Frontal cortex (tissue), 4 donors: Measurements from ENCODE around the gene OXGR1. TPM values are rescaled to one million over a fixed set of nuclear protein-coding genes. Genes with fewer than 3 reads are reported as not detected.
"Not testable (repeated sequence)": the region's sequence is repeated elsewhere in the genome, so short reads cannot be mapped to it uniquely, and the experiment has no call there.

ENCODE experiments used
- DNase-seq, 2 donors: peaks; one replicate each; pipeline ENCODE4 v3.0.0; 2012; ENCODE audit warnings: low spot score in 2 of 2
- FAIRE-seq: peaks from 2 replicates; lab custom pipeline; 2012; peaks lifted over from hg19 to GRCh38; lab: Jason Lieb, UNC
- total RNA-seq: library from RNA; depleted of rRNA; stranded (reverse); fragments of >200 nt; gene quantifications from one replicate; pipeline ENCODE4 v1.2.3, GENCODE V29; 2014
- donor health status: control.
- donor health status: control.
- donor health status: control.

Gene OXGR1
- total RNA-seq = 0.82 TPM

DNA sequence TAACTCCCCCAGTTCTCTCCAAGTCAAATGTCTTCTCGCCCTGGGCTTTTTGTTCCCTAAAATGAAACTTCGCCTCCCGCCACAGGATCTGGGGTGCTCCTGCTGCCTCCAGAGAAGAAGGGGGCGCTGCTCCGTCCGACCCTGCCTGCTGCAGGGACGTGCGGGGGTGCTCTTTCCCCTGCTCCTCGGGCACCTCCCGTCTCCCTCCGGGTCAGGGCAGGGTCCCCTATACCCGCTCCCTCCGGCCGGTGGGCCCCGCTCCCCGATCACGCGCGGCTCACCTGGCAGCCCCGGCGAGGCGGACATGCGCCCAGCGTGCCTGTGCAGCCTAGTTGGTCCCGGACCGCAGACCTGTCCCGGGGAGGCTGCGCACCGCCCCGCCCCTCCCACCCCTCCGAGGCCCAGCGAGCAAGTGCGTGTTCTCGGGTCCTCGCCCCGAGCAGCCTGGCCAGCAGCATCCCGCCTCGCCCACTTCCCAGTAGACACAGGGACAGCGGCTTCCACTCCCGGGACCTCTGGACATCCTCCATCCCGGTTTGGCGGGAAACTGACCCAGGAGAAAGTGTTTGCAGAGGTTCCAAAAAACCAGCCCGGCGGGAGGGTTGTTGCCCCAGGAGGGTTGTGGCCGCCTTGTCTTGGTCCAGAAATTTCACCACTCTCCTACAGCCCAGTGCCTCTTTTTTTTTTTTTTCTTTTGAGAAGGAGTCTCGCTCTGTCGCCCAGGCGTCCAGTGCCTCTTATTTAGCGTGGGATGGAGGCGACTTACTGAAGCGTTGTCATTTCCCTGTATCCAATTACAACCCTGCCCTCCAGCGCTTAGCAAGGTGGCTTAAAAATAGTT is at the start of gene OXGR1:
Gene OXGR1 (minus strand): TSS at position 460 of the 841 bp plus-strand sequence. CDS start 6,717 bp downstream, outside the sequence.
- FAIRE-seq (no peak), DNase-seq (peak in 1 of 2 donors; percentile 27)

GRCh38 chr13:97043302-97043701 is 49.0 kb upstream of the OXGR1 start:
- DNase-seq (no peak), FAIRE-seq (no peak)

DNA sequence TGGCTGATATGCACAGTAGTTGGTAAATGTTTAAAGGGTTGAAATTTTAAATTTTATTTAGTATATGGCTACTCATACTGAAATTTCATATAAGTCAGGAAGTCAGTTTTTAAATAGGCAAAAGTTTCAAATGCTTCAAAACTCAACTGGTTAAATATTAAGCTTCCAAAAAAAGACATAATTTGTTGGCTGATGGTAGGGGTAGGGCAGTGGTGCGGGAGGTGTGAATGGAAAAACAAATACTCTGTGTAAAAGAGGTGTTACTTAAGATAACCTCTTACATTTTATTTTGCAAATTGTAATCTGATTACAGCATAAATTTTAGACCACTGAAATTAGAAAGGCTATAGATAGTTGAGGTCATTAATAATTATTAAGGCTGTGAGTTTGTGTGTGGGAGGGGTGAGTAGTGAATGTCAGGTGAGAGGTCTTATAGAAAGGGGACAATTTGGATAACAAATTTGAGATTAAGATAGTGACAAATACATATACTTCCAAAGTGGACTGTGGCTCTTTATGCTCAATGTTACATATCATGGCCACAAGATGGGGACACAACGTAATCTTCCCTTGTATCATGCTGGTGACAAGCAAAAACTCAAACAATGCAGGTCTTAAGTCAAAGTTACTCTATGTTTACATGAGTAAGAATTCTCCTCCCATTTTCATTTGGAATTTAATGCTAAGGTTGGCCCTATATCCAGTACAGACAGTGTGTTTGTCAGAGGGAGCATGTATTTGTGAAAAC is 36.6 kb upstream of the OXGR1 start:
- peak in 1 of 2 donors; percentile 25 for DNase-seq
- no peak for FAIRE-seq

GRCh38 chr13:97028441-97029299 is 34.4 kb upstream of the OXGR1 start:
- peak; percentile 81 for FAIRE-seq

GRCh38 chr13:97027162-97027554 is 32.9 kb upstream of the OXGR1 start:
- DNase-seq = no peak

More at GRCh38 chr13:97028441-97029299, 34.4 kb upstream of the OXGR1 start:
- peak; percentile 24 to 64 for DNase-seq

DNA sequence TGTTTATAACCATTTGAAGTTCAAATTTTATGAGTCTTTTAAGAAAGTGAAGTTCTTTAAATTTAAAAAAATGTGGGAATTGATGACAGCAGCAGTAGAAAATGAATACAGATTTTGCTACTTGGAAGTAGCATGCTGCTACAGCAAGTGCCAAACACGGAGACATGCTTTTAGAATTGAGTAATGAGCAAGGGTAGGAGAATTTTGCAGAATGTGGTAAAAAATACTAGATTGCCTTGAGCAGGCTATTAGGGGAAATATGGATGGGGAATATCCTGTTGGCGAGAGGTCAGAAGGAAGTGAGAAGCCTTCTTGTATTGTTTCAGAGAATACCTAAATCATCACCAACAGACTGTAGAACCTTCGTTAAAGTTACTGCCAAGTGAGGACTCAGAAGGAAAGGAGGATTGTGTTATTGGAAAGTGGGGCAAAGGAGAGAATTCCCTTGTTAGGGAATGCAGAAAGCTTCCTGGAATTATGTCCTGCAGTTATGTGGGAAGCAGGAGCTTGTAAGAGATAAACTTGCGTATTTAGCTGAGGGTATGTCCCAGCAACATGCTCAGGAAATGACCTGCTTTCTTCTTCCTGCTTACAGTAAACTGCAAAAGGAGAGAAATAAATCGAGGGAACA is 32.4 kb upstream of the OXGR1 start:
- no peak for DNase-seq
- no peak for FAIRE-seq

More at GRCh38 chr13:97027162-97027554, 32.9 kb upstream of the OXGR1 start:
- FAIRE-seq = no peak

DNA sequence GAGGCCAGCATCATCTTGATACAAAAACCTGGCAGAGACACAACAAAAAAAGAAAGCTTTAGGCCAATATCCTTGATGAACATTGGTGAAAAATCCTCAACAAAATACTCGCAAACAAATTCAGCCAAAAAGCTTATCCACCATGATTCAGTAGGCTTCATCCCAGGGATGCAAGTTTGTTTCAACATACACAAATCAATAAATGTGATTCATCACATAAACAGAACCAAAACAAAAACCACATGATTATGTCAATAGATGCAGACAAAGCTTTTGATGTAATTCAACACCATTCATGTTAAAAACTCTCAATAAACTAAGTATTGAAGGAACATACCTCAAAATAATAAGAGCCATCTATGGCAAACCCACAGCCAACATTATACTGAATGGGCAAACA is 29.5 kb upstream of the OXGR1 start:
- DNase-seq = not testable (repeated sequence)

DNA sequence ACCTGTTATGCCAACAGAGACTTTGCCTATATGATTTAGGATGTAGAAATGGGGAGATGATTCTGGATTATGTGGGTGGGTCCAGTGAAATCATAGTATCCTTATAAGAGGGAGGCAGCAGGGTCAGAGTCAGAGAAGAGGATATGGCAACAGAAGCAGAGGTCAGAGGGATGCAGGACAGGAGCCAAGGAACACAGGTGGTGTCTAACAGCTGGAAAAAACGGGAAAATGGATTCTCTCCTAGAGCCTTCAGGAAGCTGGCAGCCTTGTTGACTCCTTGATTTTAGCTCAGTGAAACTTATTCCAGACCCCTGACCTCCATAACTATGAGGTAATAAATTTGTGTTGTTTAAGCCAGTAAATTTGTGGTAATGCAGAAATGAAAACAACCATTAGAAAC is 28.8 kb upstream of the OXGR1 start:
- no peak for DNase-seq
- no peak for FAIRE-seq

More for the DNA sequence above, 29.5 kb upstream of the OXGR1 start:
- FAIRE-seq = not testable (repeated sequence)

DNA sequence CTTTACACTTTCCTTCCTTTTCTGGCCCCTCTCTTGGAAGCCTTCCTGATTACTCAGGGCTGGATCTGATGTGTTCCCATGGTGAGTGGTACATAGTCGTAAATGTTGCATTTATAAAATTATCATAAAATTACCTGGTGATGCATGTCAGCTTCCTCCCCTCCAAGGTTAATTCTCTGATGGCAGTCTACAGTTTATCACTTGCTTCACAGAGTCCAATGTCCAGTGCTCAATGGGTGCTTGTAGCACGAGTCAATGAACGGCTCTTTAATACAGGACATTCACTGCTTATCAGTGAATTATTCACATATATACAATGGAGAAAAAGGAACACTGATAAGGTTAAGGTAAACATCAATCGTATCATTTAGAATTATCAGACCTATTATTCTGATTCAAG is 27.0 kb upstream of the OXGR1 start:
- no peak for FAIRE-seq
- no peak for DNase-seq

DNA sequence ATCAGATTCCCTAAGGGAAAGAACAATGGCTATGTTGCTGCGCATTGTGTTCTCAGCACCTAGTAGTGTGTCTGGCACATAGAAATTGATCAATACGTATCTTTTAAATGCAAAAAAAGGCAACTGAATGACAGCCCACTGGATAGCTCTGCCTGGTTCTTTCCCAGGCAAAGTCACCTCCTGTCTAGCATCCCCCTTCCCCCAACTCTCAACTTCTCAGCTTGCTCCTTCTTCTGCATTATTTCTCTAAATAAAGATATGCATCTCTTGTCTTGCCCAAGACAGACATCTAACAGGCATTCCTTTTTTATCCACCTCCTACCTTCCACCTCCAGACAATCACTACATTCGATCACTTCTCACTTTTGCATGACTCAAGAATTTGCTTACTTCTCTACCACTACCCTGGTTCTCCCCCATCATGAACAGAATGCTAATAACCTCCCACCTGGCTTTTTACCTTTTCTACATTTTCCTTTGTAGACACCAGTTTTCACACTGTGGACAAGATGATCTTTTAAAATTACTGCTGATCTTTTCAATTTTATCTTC is 26.5 kb upstream of the OXGR1 start:
- FAIRE-seq (no peak), DNase-seq (no peak)

DNA sequence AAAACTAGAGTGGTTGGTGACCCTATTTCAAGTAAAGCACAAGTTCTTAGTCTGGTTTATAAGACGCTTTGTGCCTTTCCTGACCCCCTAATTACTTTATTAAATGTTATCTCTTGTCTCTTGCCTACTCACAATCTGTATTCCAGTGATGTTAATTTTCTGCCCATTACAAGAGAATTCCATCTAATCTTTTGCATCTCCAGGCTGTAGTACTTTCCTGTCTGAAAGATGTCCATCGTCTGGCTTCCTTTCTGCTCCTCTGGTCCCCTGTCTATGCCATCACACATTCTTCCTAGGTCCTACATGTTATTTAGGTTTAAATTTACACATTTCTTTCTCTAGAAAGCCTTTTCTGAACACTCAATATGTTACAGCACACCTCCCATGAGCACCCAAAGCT is 25.9 kb upstream of the OXGR1 start:
- FAIRE-seq = no peak
- DNase-seq = no peak

DNA sequence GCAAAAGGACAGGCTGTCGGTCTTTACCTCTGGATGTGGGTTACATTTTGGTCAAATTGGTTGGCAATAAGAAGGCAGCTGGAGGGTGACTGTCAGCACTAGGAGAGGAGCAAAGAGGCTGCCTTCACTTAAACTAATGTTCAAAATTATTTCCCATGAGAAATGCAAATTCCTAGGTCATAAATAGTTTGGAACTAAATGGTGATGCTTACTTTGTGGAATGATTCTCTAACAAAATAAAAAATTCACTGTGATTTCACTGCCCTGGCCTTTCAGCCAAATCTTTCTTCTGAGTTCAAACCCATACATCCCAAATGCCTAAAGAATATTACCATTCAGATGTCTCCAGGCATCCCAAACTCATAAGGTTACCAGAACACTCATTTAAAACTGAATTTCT is 25.0 kb upstream of the OXGR1 start:
- FAIRE-seq (no peak), DNase-seq (no peak)

GRCh38 chr13:97018029-97018819 is 23.9 kb upstream of the OXGR1 start:
- FAIRE-seq = peak; percentile 64

DNA sequence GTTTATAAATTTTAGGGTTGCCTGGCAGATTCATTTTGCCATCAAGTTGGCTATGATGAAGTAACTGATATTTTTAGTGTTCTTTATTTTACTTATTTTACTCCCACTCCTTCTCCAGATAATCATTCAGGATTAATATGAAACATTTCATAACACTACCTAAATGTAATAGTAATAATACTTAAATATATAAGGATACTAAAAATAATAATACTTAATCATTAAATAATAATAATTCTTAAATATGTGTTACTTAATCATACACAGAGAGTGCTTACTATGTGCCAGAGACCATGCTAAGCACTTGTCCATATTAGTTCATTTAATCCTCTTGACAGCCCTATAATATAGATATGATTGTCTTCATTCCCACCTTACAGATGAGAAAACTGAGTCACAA is 23.0 kb upstream of the OXGR1 start:
- DNase-seq (no peak), FAIRE-seq (peak; percentile 28)

More at GRCh38 chr13:97018029-97018819, 23.9 kb upstream of the OXGR1 start:
- peak in 1 of 2 donors; percentile 22 for DNase-seq

DNA sequence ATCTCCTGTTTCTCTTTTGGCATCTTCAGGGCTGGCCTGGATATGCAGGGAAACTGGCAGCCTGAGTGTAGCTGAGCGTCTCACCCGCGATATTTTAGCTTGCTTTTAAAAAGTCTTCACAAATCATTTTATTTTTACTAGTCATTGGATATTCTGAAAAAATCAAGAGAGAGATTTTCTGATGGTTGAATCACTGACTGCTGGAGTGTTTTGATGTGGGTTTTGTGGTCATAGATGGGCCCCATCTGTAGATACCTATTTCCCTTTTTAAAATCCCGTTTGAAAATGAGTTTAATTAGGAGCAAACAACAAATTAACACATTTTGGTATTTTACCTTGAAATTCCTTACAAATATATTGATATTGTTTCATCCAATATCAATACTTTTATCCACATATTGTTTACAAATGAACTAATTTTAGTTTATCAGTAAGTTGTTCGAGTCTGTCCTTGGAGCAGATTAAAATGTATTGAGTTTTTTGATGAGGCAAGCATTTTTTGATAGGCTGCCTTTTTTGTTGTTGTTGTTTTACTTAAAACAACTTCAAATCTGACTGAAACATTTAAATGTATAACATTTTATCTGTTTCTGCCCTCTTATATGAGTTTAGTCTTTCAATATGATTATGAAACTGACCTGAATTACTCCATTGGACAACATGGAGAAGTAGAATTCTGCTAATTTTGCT is 21.5 kb upstream of the OXGR1 start:
- no peak for FAIRE-seq
- DNase-seq = no peak

- FAIRE-seq (no peak), DNase-seq (no peak)
These were observed 18.2 kb upstream of the OXGR1 start for GRCh38 chr13:97012251-97013048.
